Left ventricle myocardium inferior (tissue), 1 donor: ENCODE results near the gene TREML4. TPM values are rescaled to one million over a fixed set of nuclear protein-coding genes. Genes with fewer than 3 reads are reported as not detected.
A peak's percentile ranks its signal among the peaks of the same experiment; 100 is the strongest.

Experiments
- DNase-seq: peaks from one replicate; pipeline ENCODE4 v3.0.0-alpha.2; 2020
- H3K27ac ChIP-seq: fragments of 200-600 bp; replicated peaks from 2 replicates; pipeline ENCODE4 v1.8.0; 2021
- H3K27me3 ChIP-seq: fragments of 200-600 bp; 2 replicates; pipeline ENCODE4 v1.8.0; 2021; ENCODE audit warnings: low read depth
- H3K36me3 ChIP-seq: fragments of 200-600 bp; 2 replicates; pipeline ENCODE4 v1.8.0; 2021
- H3K4me1 ChIP-seq: fragments of 200-600 bp; 2 replicates; pipeline ENCODE4 v1.8.0; 2021
- H3K4me3 ChIP-seq: fragments of 200-600 bp; 2 replicates; pipeline ENCODE4 v1.8.0; 2021; ENCODE audit warnings: mild to moderate bottlenecking, moderate library complexity
- H3K9me3 ChIP-seq: fragments of 200-600 bp; replicated peaks from 2 replicates; pipeline ENCODE4 v1.8.0; 2021
- CTCF ChIP-seq: fragments of 200-600 bp; IDR thresholded peaks from 2 replicates; pipeline ENCODE4 v1.8.0; 2021; ENCODE audit warnings: antibody characterized with exemption, mild to moderate bottlenecking, borderline replicate concordance
- intact Hi-C: fragments of 100-400 bp; cut with micrococcal nuclease; formaldehyde crosslinking; loops from one replicate; pipeline ENCODE4 v1.11.0; 2022
- long read RNA-seq: library from polyadenylated mRNA; unstranded; transcript quantifications from one replicate; pipeline ENCODE4 v2.0.0, GENCODE V29; 2021
- total RNA-seq: library from RNA; stranded (reverse); fragmentation: NEBNext Ultra II Directional; extraction: Animal tissue kit (Norgen Biotek cat#: 25700); gene quantifications from one replicate; pipeline ENCODE4 v1.2.1, GENCODE V29; 2021
- donor health status: DM: no; HTN: yes; CAD: no; lungs with severe emphysema.

TREML4 gene
- not detected for total RNA-seq
- long read RNA-seq: 0 reads

- Histone ChIP-seq H3K27me3 (peaks cover 81% of the 10 kb centered on the region), H3K27ac (no peak within 1 kb of the TSS)
- TF ChIP-seq CTCF: no peak
Observed at GRCh38 chr6:41228096-41228495, at the start of gene TREML4. Gene TREML4, plus strand, starts transcription at chr6:41228349. Its CDS starts 79 bp downstream, at chr6:41228428.

GRCh38 chr6:41179163-41179562 lies 49.0 kb upstream of the TREML4 start:
- Histone ChIP-seq H3K9me3 (no peaks in the 10 kb centered on the region), H3K27me3 (peaks cover 57% of the 10 kb centered on the region), H3K4me1 (no peaks in the 10 kb centered on the region), H3K36me3 (no peaks in the 10 kb centered on the region), H3K4me3 (no peak overlapping the region), H3K27ac (no peak overlapping the region)
- DNase-seq: no peak
- intact Hi-C loops: no loop called here
- no peak for TF ChIP-seq CTCF

More at GRCh38 chr6:41228096-41228495, at the start of gene TREML4:
- DNase-seq: no peak
- Histone ChIP-seq H3K4me3 (no peak within 1 kb of the TSS), H3K36me3 (no peaks in the 10 kb centered on the region), H3K9me3 (no peaks in the 10 kb centered on the region), H3K4me1 (no peaks in the 10 kb centered on the region)
- intact Hi-C loops: no loop called here

GRCh38 chr6:41181566-41181965 lies 46.6 kb upstream of the TREML4 start:
- no peak for TF ChIP-seq CTCF
- Histone ChIP-seq H3K4me1 (no peaks in the 10 kb centered on the region), H3K4me3 (no peak overlapping the region), H3K27ac (no peak overlapping the region), H3K27me3 (peaks cover 39% of the 10 kb centered on the region), H3K36me3 (no peaks in the 10 kb centered on the region), H3K9me3 (no peaks in the 10 kb centered on the region)
- intact Hi-C loops: no loop called here
- no peak for DNase-seq

GRCh38 chr6:41182069-41183034 lies 45.8 kb upstream of the TREML4 start:
- H3K4me1 ChIP-seq: no peaks in the 10 kb centered on the region
- DNase-seq: no peak
- no peak overlapping the region for H3K27ac ChIP-seq
- H3K4me3 ChIP-seq: no peak overlapping the region
- peak; percentile 57 for TF ChIP-seq CTCF
- peaks cover 39% of the 10 kb centered on the region for H3K27me3 ChIP-seq
- intact Hi-C loops: no loop called here
- no peaks in the 10 kb centered on the region for H3K9me3 ChIP-seq
- H3K36me3 ChIP-seq: no peaks in the 10 kb centered on the region

- Histone ChIP-seq H3K36me3 (no peaks in the 10 kb centered on the region), H3K27ac (no peak overlapping the region), H3K9me3 (peaks cover 8% of the 10 kb centered on the region), H3K4me1 (no peaks in the 10 kb centered on the region), H3K4me3 (no peak overlapping the region), H3K27me3 (peaks cover 26% of the 10 kb centered on the region)
- intact Hi-C loops: no loop called here
- no peak for DNase-seq
- TF ChIP-seq CTCF: no peak
Observed at GRCh38 chr6:41184761-41185160, 43.4 kb upstream of the TREML4 start.
